Skeletal muscle tissue (tissue), 4 donors: Measurements from ENCODE around the gene NRG3. TPM values are rescaled to one million over a fixed set of nuclear protein-coding genes. Genes with fewer than 3 reads are reported as not detected.

Experiments
- H3K27ac ChIP-seq: one replicate; pipeline ENCODE4 v1.7.0; 2013; ENCODE audit warnings: mild to moderate bottlenecking, low read depth, low read length, inconsistent platforms
- H3K27me3 ChIP-seq, 3 donors: one replicate each; pipeline ENCODE4 v1.7.0; 2013; ENCODE audit warnings: low read length in 3 of 3; ENCODE audit not compliant: control insufficient read depth in 3 of 3, insufficient read depth in 3 of 3
- H3K36me3 ChIP-seq, 3 donors: one replicate each; pipeline ENCODE4 v1.7.0; 2013; ENCODE audit warnings: low read length in 3 of 3; ENCODE audit not compliant: control insufficient read depth in 3 of 3, insufficient read depth in 3 of 3
- H3K4me1 ChIP-seq, 3 donors: one replicate each; pipeline ENCODE4 v1.7.0; 2013; ENCODE audit warnings: low read length in 3 of 3, mild to moderate bottlenecking in 3 of 3; ENCODE audit not compliant: control insufficient read depth in 3 of 3, insufficient read depth in 3 of 3
- H3K4me3 ChIP-seq, 3 donors: one replicate each; pipeline ENCODE4 v1.7.0; 2013; ENCODE audit warnings: low read length in 3 of 3
- H3K9ac ChIP-seq, 3 donors: one replicate each; pipeline ENCODE4 v1.7.0; 2013; ENCODE audit warnings: low read length in 3 of 3, mild to moderate bottlenecking in 3 of 3, moderate library complexity in 2 of 3, low read depth in 1 of 3
- H3K9me3 ChIP-seq, 3 donors: one replicate each; pipeline ENCODE4 v1.7.0; 2013; ENCODE audit warnings: low read length in 3 of 3; ENCODE audit not compliant: control insufficient read depth in 3 of 3
- total RNA-seq: library from RNA; depleted of rRNA; stranded (reverse); fragments of >200 nt; gene quantifications from one replicate; pipeline ENCODE4 v1.2.3, GENCODE V29; 2014
- donor health status: Osteomylitis.

Gene NRG3
- total RNA-seq, 1 donor from 2014 or later = not detected

GRCh38 chr10:82574081-82574480 is 699.1 kb downstream of the NRG3 start:
- no peak overlapping the region for H3K27ac ChIP-seq
- no peak overlapping the region for H3K9ac ChIP-seq
- no peaks in the 10 kb centered on the region for H3K36me3 ChIP-seq
- no peaks in the 10 kb centered on the region for H3K9me3 ChIP-seq
- no peaks in the 10 kb centered on the region for H3K27me3 ChIP-seq
- no peaks in the 10 kb centered on the region for H3K4me1 ChIP-seq
- no peak overlapping the region for H3K4me3 ChIP-seq

DNA sequence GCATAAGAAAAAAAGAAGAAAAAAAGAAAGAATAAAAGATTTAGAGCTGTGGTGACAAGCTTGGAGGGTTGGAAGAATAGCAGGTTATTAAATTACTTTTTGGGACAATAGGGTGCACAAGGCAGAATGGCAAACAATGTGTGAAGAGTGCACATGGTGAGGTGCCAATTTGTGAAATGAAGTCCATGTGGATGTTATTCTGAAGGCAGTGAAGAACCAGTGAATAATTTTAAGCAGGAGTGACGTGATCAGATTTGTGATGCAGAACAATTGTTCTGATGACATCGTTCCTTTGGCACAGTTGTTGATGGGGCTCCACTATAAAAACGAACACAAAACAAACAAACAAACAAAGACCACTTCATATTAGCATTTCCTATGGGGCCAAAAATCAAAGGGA is 700.3 kb downstream of the NRG3 start:
- Histone ChIP-seq H3K9me3 (no peaks in the 10 kb centered on the region), H3K4me1 (no peaks in the 10 kb centered on the region), H3K9ac (no peak overlapping the region), H3K27me3 (no peaks in the 10 kb centered on the region), H3K4me3 (no peak overlapping the region), H3K27ac (no peak overlapping the region), H3K36me3 (no peaks in the 10 kb centered on the region)

DNA sequence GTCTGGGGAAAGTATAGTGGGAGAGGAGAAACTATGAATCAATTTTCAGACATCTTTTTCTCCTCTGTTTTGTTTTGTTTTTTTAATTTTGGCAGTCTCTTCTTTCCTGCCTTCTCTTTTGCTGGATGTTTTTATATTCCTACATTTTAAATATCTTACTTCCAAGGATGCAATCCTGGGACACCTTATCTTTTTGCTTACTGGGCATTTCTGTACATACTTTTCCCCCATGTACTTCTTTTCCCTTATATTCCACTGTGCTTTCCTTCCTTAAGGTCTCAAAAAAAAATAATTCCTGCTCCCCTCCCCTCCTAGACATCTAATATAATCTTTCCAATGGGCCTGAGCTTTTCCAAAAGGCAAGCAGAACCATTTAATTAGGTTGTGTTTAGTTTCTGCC is 701.1 kb downstream of the NRG3 start:
- Histone ChIP-seq H3K27me3 (no peaks in the 10 kb centered on the region), H3K36me3 (no peaks in the 10 kb centered on the region), H3K4me3 (no peak overlapping the region), H3K9ac (no peak overlapping the region), H3K9me3 (no peaks in the 10 kb centered on the region), H3K4me1 (no peaks in the 10 kb centered on the region), H3K27ac (no peak overlapping the region)

DNA sequence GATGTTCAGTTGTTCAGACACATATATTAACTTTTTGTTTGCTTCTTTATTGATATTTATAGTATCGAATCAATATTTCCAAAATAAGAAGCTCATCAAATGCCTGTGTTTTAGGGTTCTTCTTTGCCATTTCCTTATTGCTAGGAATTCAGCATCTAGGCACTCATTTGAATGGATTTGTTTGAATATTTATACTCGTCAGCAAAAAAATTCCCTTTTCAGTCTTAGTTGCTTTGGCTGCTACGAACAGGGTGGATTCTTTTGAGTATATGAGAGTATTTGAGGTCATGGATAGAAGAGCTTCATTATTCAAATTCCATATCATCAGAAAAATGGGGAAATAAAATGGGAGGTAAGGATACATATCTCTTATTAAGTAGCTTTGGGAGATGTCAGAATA is 706.9 kb downstream of the NRG3 start:
- Histone ChIP-seq H3K27me3 (no peaks in the 10 kb centered on the region), H3K27ac (no peak overlapping the region), H3K9me3 (no peaks in the 10 kb centered on the region), H3K36me3 (no peaks in the 10 kb centered on the region), H3K9ac (no peak overlapping the region), H3K4me3 (no peak overlapping the region), H3K4me1 (no peaks in the 10 kb centered on the region)

- Histone ChIP-seq H3K4me1 (no peaks in the 10 kb centered on the region), H3K27me3 (no peaks in the 10 kb centered on the region), H3K4me3 (no peak overlapping the region), H3K36me3 (no peaks in the 10 kb centered on the region), H3K9me3 (no peaks in the 10 kb centered on the region), H3K9ac (no peak overlapping the region), H3K27ac (no peak overlapping the region)
Observed at GRCh38 chr10:82591421-82591820, 716.4 kb downstream of the NRG3 start.

DNA sequence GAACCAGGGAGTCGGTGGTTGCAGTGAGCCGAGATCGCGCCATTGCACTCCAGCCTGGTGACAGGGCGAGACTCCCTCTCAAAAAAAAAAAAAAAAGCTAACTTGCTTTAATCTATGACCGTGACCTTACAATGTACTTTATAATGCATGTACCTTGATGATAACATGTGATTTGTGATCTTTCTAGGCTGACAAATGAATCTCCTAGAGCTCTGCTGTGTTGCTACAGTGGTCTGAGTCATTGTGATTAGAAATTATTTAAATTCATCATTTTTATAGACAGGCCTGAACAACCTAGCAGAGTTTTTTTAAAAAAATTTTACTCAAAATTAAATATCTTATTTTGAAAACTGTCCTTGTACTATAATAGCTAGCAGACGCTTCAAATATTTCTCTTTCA is 722.8 kb downstream of the NRG3 start:
- no peaks in the 10 kb centered on the region for H3K4me1 ChIP-seq
- no peaks in the 10 kb centered on the region for H3K9me3 ChIP-seq
- H3K9ac ChIP-seq = no peak overlapping the region
- H3K27ac ChIP-seq = no peak overlapping the region
- H3K27me3 ChIP-seq = no peaks in the 10 kb centered on the region
- no peaks in the 10 kb centered on the region for H3K36me3 ChIP-seq
- H3K4me3 ChIP-seq = no peak overlapping the region

DNA sequence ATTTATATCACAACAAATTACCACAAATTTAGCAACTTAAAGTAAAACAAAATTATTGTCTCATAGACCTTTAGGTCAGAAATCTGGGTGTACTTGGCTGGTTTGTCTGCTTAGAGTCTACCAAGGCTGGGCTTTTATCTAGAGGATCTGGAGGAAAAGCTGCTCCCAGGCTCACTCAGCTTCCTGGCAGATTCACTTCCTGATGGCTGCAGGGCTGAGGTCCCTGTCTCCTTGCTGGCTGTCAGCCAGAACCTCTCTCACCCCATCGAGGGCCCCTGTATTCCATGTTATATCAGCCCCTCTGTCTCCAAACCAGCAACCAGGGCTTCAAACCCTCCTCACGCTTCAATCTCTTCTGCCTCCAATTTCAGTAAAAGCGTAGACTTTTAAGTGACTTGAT is 734.9 kb downstream of the NRG3 start:
- Histone ChIP-seq H3K27ac (no peak overlapping the region), H3K27me3 (no peaks in the 10 kb centered on the region), H3K4me1 (no peaks in the 10 kb centered on the region), H3K9ac (no peak overlapping the region), H3K4me3 (no peak overlapping the region), H3K36me3 (no peaks in the 10 kb centered on the region), H3K9me3 (no peaks in the 10 kb centered on the region)

- Histone ChIP-seq H3K9ac (no peak overlapping the region), H3K36me3 (no peaks in the 10 kb centered on the region), H3K9me3 (peaks cover 0 to 2% (median 0%) of the 10 kb centered on the region in 3 donors), H3K27ac (no peak overlapping the region), H3K4me1 (no peaks in the 10 kb centered on the region), H3K4me3 (no peak overlapping the region), H3K27me3 (no peaks in the 10 kb centered on the region)
Observed at GRCh38 chr10:82618007-82618406, 743.0 kb downstream of the NRG3 start.

DNA sequence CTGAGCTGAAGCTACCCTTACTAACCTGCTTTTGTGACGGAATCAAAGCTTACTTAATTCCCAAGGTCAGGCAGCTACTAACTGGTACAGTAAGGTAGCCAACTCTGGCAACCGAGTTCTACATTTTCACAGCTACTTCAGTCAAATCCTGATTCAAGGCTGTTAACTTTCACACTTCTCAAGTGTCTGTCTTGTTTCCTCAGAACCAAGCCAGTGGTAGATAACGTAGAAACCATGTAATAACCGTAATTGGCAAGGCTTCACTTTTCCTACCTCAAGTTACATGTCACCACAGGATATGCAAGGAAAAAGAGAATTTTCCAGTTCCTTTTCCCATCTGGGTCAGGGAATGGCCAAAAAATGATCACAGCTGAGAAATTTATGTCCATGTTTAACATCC is 746.7 kb downstream of the NRG3 start:
- Histone ChIP-seq H3K27me3 (no peaks in the 10 kb centered on the region), H3K36me3 (no peaks in the 10 kb centered on the region), H3K9me3 (peaks cover 0 to 2% (median 0%) of the 10 kb centered on the region in 3 donors), H3K27ac (no peak overlapping the region), H3K9ac (no peak overlapping the region), H3K4me1 (no peaks in the 10 kb centered on the region), H3K4me3 (no peak overlapping the region)

- no peaks in the 10 kb centered on the region for H3K27me3 ChIP-seq
- H3K4me3 ChIP-seq = no peak overlapping the region
- H3K9me3 ChIP-seq = peaks cover 0 to 2% (median 0%) of the 10 kb centered on the region in 3 donors
- H3K27ac ChIP-seq = no peak overlapping the region
- H3K9ac ChIP-seq = no peak overlapping the region
- H3K36me3 ChIP-seq = no peaks in the 10 kb centered on the region
- H3K4me1 ChIP-seq = no peaks in the 10 kb centered on the region
Observed at GRCh38 chr10:82622479-82622878, 747.5 kb downstream of the NRG3 start.
